ENCODE measurements around the gene SLC26A1.

Gene SLC26A1

GRCh38 chr4:964346-965025 lies 28.7 kb downstream of the SLC26A1 start:
- in situ Hi-C loops (cut with MboI; ENCODE audit: low pct_unique_long_range_greater_than_20kb, low sequenced_read_pairs, unreplicated experiment): no loop called here
- no peak for TF ChIP-seq CTCF (IDR thresholded peaks at IDR 0.05; ENCODE audit: extremely low read depth, insufficient read depth, missing control alignments)
- no peak for DNase-seq (ENCODE audit: low spot score)

- in situ Hi-C loops (cut with MboI; ENCODE audit: low pct_unique_long_range_greater_than_20kb, low sequenced_read_pairs, unreplicated experiment): no loop called here
- TF ChIP-seq CTCF (IDR thresholded peaks at IDR 0.05; ENCODE audit: extremely low read depth, insufficient read depth, missing control alignments): no peak
- DNase-seq (ENCODE audit: low spot score): no peak
These were observed 29.7 kb downstream of the SLC26A1 start for GRCh38 chr4:963276-964225.

- TF ChIP-seq CTCF (IDR thresholded peaks at IDR 0.05; ENCODE audit: extremely low read depth, insufficient read depth, missing control alignments): no peak
- DNase-seq (ENCODE audit: low spot score): no peak
These were observed 30.7 kb downstream of the SLC26A1 start for GRCh38 chr4:962231-963208.

GRCh38 chr4:961351-962230 lies 31.6 kb downstream of the SLC26A1 start:
- in situ Hi-C loops (cut with MboI; ENCODE audit: low pct_unique_long_range_greater_than_20kb, low sequenced_read_pairs, unreplicated experiment): no loop called here
- DNase-seq (ENCODE audit: low spot score): no peak
- no peak for TF ChIP-seq CTCF (IDR thresholded peaks at IDR 0.05; ENCODE audit: extremely low read depth, insufficient read depth, missing control alignments)

More at GRCh38 chr4:962231-963208, 30.7 kb downstream of the SLC26A1 start:
- in situ Hi-C loops (cut with MboI; ENCODE audit: low pct_unique_long_range_greater_than_20kb, low sequenced_read_pairs, unreplicated experiment): no loop called here

- TF ChIP-seq CTCF (IDR thresholded peaks at IDR 0.05; ENCODE audit: extremely low read depth, insufficient read depth, missing control alignments): no peak
- in situ Hi-C loops (cut with MboI; ENCODE audit: low pct_unique_long_range_greater_than_20kb, low sequenced_read_pairs, unreplicated experiment): no loop called here
- DNase-seq (ENCODE audit: low spot score): no peak
These were observed 32.4 kb downstream of the SLC26A1 start for GRCh38 chr4:960636-961350.
